ENCODE data around the gene MC5R.
A peak's percentile ranks its signal among the peaks of the same experiment; 100 is the strongest.

Gene MC5R

GRCh38 chr18:13823707-13824395, at the start of gene MC5R:
Gene MC5R, plus strand, starts transcription at chr18:13824149. Its CDS starts 1,617 bp downstream, at chr18:13825766.
- peak; percentile 77 for DNase-seq

- no peak for DNase-seq
These were observed 48.9 kb upstream of the MC5R start for GRCh38 chr18:13775058-13775457.

- DNase-seq, result no peak
These were observed 32.8 kb upstream of the MC5R start for GRCh38 chr18:13791181-13791580.

GRCh38 chr18:13793819-13794218, 30.1 kb upstream of the MC5R start:
- no peak for DNase-seq

GRCh38 chr18:13796515-13796914, 27.4 kb upstream of the MC5R start:
- no peak for DNase-seq

GRCh38 chr18:13797157-13797611, 26.8 kb upstream of the MC5R start:
- no peak for DNase-seq

- no peak for DNase-seq
These were observed 24.6 kb upstream of the MC5R start for GRCh38 chr18:13799396-13799795.

- DNase-seq, result peak; percentile 65
These were observed 23.3 kb upstream of the MC5R start for GRCh38 chr18:13800505-13801259.

GRCh38 chr18:13801260-13801601, 22.7 kb upstream of the MC5R start:
- no peak for DNase-seq

- DNase-seq, result no peak
These were observed 19.6 kb upstream of the MC5R start for GRCh38 chr18:13804305-13804704.

- no peak for DNase-seq
These were observed 15.5 kb upstream of the MC5R start for GRCh38 chr18:13808294-13809042.

- DNase-seq, result no peak
These were observed 14.9 kb upstream of the MC5R start for GRCh38 chr18:13809043-13809430.

GRCh38 chr18:13809531-13810255, 14.3 kb upstream of the MC5R start:
- no peak for DNase-seq

GRCh38 chr18:13810950-13811485, 12.9 kb upstream of the MC5R start:
- no peak for DNase-seq

- peak; percentile 14 for DNase-seq
These were observed 12.0 kb upstream of the MC5R start for GRCh38 chr18:13811993-13812392.

- DNase-seq, result peak; percentile 74
These were observed 10.6 kb upstream of the MC5R start for GRCh38 chr18:13813271-13813849.

GRCh38 chr18:13826209-13826608, 2.3 kb downstream of the MC5R start:
- DNase-seq, result no peak

- DNase-seq, result peak; percentile 39
These were observed 8.0 kb downstream of the MC5R start for GRCh38 chr18:13831864-13832508.

GRCh38 chr18:13834496-13835015, 10.6 kb downstream of the MC5R start:
- no peak for DNase-seq

- no peak for DNase-seq
These were observed 11.3 kb downstream of the MC5R start for GRCh38 chr18:13835202-13835601.

- no peak for DNase-seq
These were observed 12.6 kb downstream of the MC5R start for GRCh38 chr18:13836559-13836958.

GRCh38 chr18:13849791-13850190, 25.8 kb downstream of the MC5R start:
- DNase-seq, result no peak
